HUES6 (cell line): ENCODE results near the gene AASDH.

Experiments used
- H3K27ac ChIP-seq: 2 replicates; pipeline ENCODE4 v1.7.0; 2013; ENCODE audit warnings: low read depth, mild to moderate bottlenecking, low read length, inconsistent platforms
- H3K27me3 ChIP-seq: 2 replicates; pipeline ENCODE4 v1.6.1; 2013; ENCODE audit warnings: low read length; ENCODE audit not compliant: control insufficient read depth, insufficient read depth
- H3K36me3 ChIP-seq: 2 replicates; pipeline ENCODE4 v1.6.1; 2013; ENCODE audit warnings: low read length; ENCODE audit not compliant: control insufficient read depth, insufficient read depth
- H3K4me1 ChIP-seq: 2 replicates; pipeline ENCODE4 v1.6.1; 2013; ENCODE audit warnings: low read length; ENCODE audit not compliant: control insufficient read depth, insufficient read depth
- H3K4me3 ChIP-seq: 2 replicates; pipeline ENCODE4 v1.5.1; 2013; ENCODE audit warnings: low read depth, low read length
- H3K9ac ChIP-seq: one replicate; pipeline ENCODE4 v1.6.1; 2013; ENCODE audit warnings: mild to moderate bottlenecking, low read length
- H3K9me3 ChIP-seq: 2 replicates; pipeline ENCODE4 v1.6.1; 2013; ENCODE audit warnings: low read depth, low read length; ENCODE audit not compliant: control insufficient read depth, insufficient read depth

Gene AASDH, protein sequence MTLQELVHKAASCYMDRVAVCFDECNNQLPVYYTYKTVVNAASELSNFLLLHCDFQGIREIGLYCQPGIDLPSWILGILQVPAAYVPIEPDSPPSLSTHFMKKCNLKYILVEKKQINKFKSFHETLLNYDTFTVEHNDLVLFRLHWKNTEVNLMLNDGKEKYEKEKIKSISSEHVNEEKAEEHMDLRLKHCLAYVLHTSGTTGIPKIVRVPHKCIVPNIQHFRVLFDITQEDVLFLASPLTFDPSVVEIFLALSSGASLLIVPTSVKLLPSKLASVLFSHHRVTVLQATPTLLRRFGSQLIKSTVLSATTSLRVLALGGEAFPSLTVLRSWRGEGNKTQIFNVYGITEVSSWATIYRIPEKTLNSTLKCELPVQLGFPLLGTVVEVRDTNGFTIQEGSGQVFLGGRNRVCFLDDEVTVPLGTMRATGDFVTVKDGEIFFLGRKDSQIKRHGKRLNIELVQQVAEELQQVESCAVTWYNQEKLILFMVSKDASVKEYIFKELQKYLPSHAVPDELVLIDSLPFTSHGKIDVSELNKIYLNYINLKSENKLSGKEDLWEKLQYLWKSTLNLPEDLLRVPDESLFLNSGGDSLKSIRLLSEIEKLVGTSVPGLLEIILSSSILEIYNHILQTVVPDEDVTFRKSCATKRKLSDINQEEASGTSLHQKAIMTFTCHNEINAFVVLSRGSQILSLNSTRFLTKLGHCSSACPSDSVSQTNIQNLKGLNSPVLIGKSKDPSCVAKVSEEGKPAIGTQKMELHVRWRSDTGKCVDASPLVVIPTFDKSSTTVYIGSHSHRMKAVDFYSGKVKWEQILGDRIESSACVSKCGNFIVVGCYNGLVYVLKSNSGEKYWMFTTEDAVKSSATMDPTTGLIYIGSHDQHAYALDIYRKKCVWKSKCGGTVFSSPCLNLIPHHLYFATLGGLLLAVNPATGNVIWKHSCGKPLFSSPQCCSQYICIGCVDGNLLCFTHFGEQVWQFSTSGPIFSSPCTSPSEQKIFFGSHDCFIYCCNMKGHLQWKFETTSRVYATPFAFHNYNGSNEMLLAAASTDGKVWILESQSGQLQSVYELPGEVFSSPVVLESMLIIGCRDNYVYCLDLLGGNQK

DNA sequence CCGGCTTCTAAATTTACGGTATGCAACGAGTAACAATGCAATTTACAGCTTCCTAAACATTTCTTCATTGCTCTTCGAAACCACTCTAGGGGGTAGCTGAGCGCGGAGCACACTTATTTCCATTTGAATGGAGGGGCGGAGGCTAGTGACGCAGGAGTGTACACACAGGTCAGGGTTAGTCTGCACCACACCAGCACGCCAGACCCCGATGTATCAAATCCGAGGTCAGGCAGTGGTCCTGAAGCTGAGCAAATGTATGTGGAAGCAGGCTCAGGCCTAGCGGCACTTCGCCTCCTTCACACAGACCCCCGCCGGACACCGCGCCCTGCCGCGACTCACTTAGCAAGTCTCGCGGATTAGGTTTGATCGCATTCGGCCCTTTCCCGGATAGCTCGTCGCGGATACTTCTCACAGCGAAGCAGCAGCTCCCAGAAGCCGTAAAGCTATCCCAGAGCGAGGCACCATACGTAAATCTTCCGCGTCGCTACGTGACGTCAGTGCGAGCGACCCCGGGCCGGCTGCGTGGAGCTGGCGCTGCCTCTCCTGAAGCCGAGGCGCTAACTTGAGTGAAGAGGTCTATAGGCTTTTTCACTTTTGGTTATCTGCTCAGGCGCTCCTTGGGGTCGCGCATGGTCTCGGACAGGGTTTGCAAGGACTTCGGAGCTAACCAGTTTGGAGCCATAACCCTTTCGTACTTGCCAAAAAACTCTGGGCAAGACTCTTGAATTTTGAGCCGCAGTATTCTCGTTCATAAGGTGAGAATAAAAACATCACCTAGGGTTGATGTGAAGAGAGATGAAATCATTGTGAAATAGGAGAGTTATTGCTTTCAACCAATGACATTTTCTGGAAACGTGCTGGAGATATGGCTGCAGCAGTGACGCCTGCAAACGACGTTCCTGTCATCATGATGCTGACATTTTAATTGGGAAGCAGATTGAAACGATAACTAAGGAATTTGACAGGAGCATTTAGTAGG is at the start of gene AASDH:
AASDH (minus strand) TSS at position 469 of the 979 bp plus-strand sequence. CDS start 3,192 bp downstream, outside the sequence.
- Histone ChIP-seq H3K4me1 (peaks cover 3% of the 10 kb centered on the region; the same call in 1 of the 2 replicates), H3K27ac (peak within 1 kb of the TSS; percentile 94), H3K27me3 (no peaks in the 10 kb centered on the region), H3K4me3 (peak within 1 kb of the TSS; percentile 79), H3K9ac (peak within 1 kb of the TSS; percentile 87), H3K9me3 (no peaks in the 10 kb centered on the region), H3K36me3 (peaks cover 3% of the 10 kb centered on the region; the same call in 1 of the 2 replicates)

DNA sequence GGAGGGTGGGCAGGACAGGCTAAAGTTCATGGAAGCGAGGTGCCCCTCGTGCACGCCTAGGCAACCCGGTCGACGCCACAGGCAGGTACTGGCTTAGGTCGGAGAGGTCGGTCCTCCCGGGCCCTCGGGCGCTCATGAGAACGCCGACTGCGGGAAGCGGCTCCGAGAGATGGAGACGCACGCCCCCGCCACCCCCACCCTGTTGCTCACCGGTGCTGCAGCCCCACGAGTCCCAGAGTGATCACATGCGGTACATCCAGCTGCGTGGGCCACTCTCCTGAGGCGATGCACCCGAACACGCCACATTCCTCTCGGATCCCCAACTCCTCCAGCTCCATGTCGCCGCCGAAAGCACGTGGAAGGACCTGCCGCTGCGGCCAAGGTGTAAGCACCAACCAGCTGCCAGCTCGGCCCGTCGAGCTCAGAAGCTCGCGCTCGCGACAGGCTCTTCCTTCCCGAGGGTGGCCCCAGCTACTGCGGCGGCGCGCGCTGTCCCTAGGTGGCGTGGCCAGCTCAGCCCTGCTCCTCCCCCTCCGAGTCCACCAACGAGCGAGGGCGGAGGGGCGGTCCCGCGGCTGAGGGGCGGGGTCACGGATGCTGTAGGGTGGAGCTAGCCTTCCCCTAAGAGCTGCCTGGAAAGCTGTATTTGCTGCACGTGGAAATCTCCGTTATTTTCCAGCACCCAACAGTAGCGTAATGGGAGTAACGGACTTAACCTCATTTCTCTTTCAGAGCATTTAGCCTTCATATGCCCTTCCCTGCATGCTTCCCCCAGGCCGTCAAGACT is 48.0 kb upstream of the AASDH start, which contains the start of gene PPAT:
PPAT (minus strand) TSS at position 476 of the 787 bp plus-strand sequence; CDS start at position 338, 138 bp downstream.
- Histone ChIP-seq H3K9ac (peak within 1 kb of the TSS; percentile 95), H3K9me3 (no peaks in the 10 kb centered on the region), H3K27me3 (no peaks in the 10 kb centered on the region), H3K36me3 (peaks cover 11% of the 10 kb centered on the region), H3K27ac (peak within 1 kb of the TSS; percentile 91), H3K4me3 (peak within 1 kb of the TSS; percentile 93), H3K4me1 (peaks cover 13% of the 10 kb centered on the region)

DNA sequence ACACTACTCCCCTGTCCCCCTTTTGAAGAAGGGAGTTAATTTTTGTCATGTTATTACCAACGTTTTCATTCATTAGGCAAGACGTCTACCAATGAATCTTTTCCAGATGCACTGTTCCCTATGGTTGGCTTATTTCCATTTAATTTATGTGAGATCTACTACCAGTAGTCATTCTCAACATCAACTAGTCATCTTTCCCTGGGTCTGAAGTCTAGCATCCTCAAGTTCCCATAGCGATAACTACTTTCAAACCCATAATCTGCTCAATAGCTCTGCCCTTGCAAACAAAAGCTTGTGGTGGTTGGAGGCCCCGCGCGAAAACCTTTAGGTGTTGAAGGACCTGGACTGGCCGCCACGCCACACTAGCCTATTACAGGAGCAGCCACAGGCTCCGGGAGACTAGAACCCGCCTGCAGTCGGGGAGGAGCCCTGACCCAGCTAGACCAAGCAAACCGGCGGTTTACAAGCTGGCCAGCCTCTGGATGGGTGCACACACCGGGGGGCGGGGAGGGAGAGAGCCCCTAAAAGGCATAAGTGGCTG is 47.4 kb upstream of the AASDH start:
- Histone ChIP-seq H3K27me3 (no peaks in the 10 kb centered on the region), H3K4me1 (peaks cover 7% of the 10 kb centered on the region), H3K9ac (peak overlapping the region; percentile 95), H3K9me3 (no peaks in the 10 kb centered on the region), H3K4me3 (peak overlapping the region; percentile 93), H3K36me3 (peaks cover 5% of the 10 kb centered on the region; the same call in 1 of the 2 replicates), H3K27ac (peak overlapping the region; percentile 48)

DNA sequence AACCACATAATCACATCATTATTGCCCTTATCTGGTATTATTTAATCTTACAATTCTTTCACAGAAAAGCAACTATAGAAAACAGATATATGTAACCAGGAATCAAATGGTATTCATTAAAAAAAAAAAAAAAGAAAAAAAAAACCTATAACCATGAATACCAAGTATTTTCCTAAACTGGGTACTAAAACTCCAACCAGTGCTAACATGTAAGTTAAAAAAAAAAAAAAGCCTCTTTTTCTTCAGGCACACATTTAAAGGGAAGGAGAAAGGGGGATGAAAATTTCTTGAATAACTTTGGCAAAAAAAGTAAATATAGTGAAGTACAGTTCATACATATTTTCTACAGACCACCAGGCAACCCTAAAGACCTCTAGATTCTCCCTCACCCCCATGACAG is 46.0 kb upstream of the AASDH start:
- no peaks in the 10 kb centered on the region for H3K9me3 ChIP-seq
- no peaks in the 10 kb centered on the region for H3K36me3 ChIP-seq
- H3K27me3 ChIP-seq: no peaks in the 10 kb centered on the region
- H3K4me3 ChIP-seq: peak overlapping the region; percentile 93
- H3K9ac ChIP-seq: peak overlapping the region; percentile 25
- H3K27ac ChIP-seq: no peak overlapping the region
- peaks cover 4% of the 10 kb centered on the region; the same call in 1 of the 2 replicates for H3K4me1 ChIP-seq

DNA sequence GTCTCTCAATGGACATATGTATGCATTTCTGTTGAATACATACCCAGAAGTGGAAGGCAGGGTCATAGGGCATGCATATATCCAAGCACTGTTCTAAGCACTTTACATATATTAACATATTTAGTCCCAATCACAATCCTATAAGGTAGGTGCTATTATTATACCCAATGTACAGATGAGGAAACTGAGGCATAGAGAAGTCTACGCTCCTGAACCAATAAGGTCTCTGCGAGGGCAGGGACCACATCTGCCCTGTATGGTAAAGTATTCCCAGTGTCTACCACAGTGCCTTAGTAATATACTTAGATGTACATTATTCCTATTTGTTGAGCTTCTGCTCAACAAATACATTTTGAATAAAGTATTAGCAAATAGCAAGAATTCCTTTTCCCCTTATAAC is 42.9 kb upstream of the AASDH start:
- Histone ChIP-seq H3K36me3 (peaks cover 8% of the 10 kb centered on the region; the same call in 1 of the 2 replicates), H3K27me3 (no peaks in the 10 kb centered on the region), H3K27ac (no peak overlapping the region), H3K9ac (no peak overlapping the region), H3K9me3 (peaks cover 2% of the 10 kb centered on the region; the same call in 1 of the 2 replicates), H3K4me1 (peaks cover 11% of the 10 kb centered on the region), H3K4me3 (no peak overlapping the region)

DNA sequence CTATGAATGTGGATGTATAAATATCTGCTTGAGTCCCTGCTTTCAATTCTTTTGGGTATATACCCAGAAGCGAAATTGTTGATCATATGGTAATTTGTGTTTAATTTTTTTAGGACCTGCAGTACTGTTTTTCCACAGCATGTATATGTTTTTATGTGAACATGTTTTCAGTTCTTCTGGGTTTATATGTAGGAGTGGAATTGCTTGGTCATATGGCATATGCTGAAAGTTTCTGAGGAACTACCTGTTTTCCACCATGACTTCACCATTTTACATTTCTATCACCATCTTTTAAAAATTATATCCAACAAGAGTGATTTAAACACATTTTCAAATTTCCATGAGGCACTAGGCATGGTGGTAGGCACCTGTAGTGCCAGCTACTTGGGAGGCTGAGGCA is 39.9 kb upstream of the AASDH start:
- H3K27me3 ChIP-seq: no peaks in the 10 kb centered on the region
- H3K9me3 ChIP-seq: peaks cover 2% of the 10 kb centered on the region; the same call in 1 of the 2 replicates
- H3K27ac ChIP-seq: no peak overlapping the region
- peaks cover 17% of the 10 kb centered on the region; the same call in 1 of the 2 replicates for H3K36me3 ChIP-seq
- H3K9ac ChIP-seq: no peak overlapping the region
- H3K4me1 ChIP-seq: peaks cover 19% of the 10 kb centered on the region
- no peak overlapping the region for H3K4me3 ChIP-seq

DNA sequence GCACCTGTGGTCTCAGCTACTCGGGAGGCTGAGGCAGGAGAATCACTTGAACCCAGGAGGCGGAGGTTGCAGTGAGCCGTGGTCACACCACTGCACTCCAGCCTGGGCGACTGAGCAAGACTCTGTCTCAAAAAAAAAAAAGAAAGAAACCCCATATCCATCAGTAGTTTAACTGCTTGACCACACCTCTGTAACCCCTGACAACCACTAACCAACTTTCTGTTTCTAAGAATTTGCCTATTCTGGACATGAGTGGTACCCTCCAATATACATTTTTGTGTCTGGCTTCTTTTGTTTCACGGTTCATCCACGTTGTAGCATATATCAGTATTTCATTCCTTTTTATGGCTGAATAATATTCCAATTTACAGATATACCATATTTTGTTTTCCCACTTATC is 39.0 kb upstream of the AASDH start:
- Histone ChIP-seq H3K9me3 (peaks cover 6% of the 10 kb centered on the region; the same call in 1 of the 2 replicates), H3K4me3 (no peak overlapping the region), H3K9ac (no peak overlapping the region), H3K4me1 (peaks cover 15% of the 10 kb centered on the region), H3K27ac (no peak overlapping the region), H3K27me3 (no peaks in the 10 kb centered on the region), H3K36me3 (peaks cover 22% of the 10 kb centered on the region)

DNA sequence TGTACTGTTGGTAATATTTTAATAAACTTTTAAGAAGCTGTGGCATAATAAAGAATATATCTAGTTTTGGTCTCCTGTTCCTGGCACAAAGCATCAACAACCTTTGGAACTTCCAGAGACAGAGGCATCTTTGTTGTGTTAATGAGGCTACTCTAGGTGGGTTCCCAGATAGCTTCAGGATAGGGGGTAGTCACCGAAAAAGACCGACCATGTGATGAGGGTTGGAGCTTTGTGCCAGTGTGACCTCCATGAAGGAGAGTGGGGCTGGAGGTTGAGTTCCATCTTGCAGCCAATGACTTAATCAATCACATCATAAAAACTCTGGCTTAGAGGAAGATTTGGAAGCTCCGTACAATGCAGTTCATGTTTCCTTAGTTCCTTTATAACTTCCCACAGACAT is 38.2 kb upstream of the AASDH start:
- peaks cover 29% of the 10 kb centered on the region for H3K36me3 ChIP-seq
- H3K9ac ChIP-seq: no peak overlapping the region
- H3K4me3 ChIP-seq: peak overlapping the region; percentile 39
- peak overlapping the region; percentile 43; the same call in 1 of the 2 replicates for H3K27ac ChIP-seq
- H3K4me1 ChIP-seq: peaks cover 15% of the 10 kb centered on the region
- H3K9me3 ChIP-seq: peaks cover 6% of the 10 kb centered on the region; the same call in 1 of the 2 replicates
- H3K27me3 ChIP-seq: no peaks in the 10 kb centered on the region
